SK-MEL-5 (cell line): ENCODE data around the gene SLC26A2. TPM values are rescaled to one million over a fixed set of nuclear protein-coding genes. Genes with fewer than 3 reads are reported as not detected.
"Not testable (repeated sequence)": the region's sequence is repeated elsewhere in the genome, so short reads cannot be mapped to it uniquely, and the experiment has no call there.

ENCODE experiments used
- DNase-seq: peaks from one replicate; pipeline ENCODE4 v3.0.0-alpha.2; 2016; ENCODE audit warnings: low read depth, low spot score
- in situ Hi-C: cut with HindIII; loops from 2 replicates; pipeline ENCODE4 v1.10.0; 2016; ENCODE audit warnings: low sequenced_read_pairs, high pct_unique_total_duplicates, low pct_unique_long_range_greater_than_20kb
- total RNA-seq: library from RNA; depleted of rRNA; stranded (reverse); fragments of >200 nt; shearing (Covaris generic); gene quantifications from 2 replicates; pipeline ENCODE4 v1.2.3, GENCODE V29; 2014

SLC26A2 gene
- total RNA-seq, 1 experiment from 2014 or later: 173 TPM

DNA sequence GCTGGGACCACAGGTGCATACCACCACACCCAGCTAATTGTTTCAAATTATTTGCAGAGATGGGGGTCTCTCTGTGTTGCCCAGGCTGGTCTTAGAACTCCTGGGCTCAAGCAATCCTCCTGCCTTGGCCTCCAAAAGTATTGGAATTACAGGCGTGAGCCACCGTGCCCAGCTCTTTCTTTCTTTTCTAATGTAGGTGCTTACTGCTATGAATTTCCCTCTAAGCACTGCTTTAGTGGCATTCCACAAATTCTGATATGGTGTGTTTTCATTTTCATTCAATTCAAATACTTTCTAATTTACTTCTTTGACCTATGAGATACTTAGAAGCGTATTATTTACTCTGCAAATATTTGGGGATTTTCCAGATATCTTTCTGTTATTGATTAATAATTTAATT is 54.9 kb downstream of the SLC26A2 start:
- in situ Hi-C loops: no loop called here
- DNase-seq: no peak

DNA sequence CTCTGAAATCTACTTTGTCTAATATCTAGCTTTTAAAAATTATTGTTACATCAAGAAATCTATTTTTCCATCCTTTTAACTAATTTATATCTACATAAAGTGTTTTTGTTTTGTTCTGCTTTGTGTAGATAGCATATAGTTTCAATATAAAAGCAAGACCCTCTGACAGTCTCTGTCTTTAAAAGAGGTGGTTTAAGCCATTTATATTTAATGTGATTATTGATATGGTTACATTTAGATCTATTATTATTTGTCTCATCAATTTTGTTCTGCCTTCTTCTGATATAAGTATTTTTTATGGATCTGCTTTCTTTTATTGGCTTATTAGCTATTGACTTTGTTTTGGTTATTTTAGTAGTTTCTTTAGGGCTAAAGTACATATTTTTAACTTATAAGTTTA is 56.0 kb downstream of the SLC26A2 start:
- in situ Hi-C loops: no loop called here
- DNase-seq: no peak

DNA sequence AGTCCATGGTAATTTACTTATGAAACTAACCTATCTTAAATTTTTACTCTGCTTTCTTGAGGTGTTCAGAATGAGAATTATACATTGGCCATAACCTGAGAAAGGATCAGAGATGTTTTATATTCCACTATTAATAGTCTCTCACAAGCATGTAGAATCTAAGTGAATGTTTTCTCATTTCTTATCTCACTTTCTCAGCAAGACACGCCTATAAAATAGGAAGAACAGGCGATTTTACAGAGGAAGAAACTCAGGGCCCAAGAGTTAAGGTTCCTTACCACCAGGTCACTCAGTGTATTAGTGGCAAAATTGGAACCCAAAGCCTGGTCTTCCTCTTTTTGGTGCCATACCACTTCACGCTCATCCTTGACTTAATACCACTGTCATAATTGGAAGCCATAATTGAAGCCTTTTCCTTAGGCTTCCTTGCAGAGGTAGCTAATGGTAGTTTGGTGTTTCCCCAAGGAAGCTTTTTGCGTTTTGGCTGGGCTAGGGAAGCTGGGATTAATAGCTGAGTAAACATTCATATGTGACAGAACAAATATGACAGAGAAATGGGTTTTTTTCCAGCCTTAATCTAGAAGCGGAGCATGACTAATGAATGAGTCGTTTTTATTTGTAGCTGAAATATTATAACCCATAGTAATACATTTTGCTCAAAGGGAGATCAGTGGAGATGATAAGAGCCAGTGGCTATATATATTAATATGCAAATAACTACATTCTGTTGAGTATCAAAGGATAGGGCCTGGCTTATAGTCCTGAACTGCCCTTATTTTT is 56.9 kb downstream of the SLC26A2 start:
- in situ Hi-C loops: no loop called here
- DNase-seq: no peak

DNA sequence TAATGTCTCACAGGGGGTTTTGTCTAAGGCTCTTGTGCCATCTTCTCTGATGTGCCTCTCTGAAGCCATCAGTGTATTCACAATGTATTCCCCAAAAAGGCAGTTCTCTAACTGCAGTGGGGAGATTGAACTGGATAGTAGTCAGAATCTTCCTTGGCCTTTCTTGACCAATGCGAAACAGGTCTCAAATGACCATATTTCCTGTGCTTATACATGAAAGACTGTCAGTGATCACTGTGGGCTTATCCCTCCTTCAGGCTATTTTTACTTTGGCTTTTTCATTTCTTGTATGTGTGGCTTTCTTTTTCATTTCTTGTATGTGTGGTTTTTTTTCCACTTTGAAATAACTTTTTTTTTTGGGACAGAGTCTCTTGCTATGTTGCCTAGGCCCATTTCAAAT is 59.7 kb downstream of the SLC26A2 start:
- peak; percentile 14 for DNase-seq
- in situ Hi-C loops: no loop called here

DNA sequence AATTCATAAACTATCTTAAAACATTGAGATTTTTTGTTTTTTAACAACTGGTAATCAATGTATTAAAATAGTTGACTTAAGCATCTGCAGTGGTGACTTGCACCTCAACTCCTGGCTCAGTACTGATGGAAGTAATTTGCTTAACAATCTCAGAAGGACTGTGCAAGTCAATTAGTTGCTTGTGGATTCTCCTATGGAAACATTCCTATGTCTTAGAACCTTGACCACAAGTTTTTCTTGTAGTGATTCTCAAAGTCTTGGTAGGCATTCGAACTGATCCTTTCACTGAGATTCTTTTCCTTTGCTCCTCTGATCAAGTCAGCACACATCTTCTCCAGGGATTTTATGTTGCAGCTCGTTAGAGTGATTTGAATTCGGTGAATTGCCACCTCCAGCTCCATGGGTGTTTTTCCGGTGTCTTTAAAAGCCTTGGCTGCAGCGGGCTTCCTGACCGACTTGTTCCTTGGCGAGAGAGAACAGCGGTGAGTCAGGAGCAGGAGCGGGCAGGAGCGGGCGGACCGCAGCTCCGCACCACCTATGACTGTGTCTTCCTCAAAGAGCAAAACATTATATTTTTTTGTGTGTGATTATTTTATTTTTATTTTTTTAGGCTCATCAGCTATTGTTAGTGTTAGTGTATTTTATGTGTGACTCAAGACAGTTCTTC is 61.1 kb downstream of the SLC26A2 start:
- DNase-seq: no peak
- in situ Hi-C loops: no loop called here

DNA sequence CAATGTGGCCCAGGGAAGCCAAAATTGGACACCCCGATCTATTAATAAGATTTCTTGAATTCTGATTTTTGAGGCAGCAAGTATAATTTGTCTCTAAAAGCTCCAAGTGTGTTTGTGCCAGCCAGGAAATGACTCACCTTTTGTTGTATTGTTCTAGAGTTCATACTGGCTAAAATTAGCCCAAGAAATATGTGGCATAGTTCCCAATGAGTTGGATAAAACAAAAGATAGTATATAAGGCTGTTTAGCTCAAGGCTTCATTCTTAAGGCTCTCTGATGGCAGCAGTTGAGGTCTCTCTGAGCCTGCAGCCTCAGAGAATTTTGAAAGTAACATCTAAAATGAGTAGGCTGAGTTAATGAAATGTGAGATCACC is 61.6 kb downstream of the SLC26A2 start:
- DNase-seq: peak; percentile 69
- in situ Hi-C loops: no loop called here

DNA sequence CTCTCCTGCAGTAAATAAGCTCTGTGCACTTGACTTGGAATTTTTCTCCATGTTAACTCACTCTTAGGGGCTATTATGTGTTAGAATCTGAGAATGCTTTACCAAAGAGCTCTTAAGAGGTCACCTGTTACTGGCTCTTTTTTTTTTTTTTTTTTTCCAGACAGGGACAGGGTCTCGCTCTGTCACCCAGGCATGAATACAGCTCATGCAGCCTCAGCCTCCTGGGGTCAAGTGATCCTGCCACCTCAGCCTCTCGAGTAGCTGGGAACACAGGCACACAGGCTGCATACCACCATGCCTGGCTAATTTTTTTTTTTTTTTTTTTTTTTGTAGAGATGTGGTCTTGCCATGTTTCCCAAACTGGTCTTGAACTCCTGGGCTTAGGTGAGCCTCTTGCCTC is 62.1 kb downstream of the SLC26A2 start:
- in situ Hi-C loops: no loop called here

DNA sequence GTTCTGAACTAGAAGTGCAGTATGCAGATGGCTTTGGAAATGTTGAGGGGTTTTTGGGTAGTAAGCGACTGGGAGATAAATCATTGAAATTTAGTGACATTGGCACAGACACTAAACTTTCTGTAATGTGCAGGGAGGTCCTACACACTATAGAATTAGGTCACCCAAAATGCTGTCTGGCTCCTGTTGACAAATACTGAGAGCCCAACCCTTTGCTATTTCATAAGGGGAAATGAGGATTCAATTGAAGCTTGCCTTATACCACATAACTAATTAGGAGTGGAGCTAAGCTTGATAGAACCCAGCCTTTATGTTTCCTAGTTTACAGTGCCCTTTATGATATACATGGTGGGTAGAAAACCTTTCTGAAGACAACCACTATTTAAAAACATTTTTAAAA is 62.6 kb downstream of the SLC26A2 start:
- in situ Hi-C loops: no loop called here
- no peak for DNase-seq

More for the DNA sequence above, 62.1 kb downstream of the SLC26A2 start:
- no peak for DNase-seq

DNA sequence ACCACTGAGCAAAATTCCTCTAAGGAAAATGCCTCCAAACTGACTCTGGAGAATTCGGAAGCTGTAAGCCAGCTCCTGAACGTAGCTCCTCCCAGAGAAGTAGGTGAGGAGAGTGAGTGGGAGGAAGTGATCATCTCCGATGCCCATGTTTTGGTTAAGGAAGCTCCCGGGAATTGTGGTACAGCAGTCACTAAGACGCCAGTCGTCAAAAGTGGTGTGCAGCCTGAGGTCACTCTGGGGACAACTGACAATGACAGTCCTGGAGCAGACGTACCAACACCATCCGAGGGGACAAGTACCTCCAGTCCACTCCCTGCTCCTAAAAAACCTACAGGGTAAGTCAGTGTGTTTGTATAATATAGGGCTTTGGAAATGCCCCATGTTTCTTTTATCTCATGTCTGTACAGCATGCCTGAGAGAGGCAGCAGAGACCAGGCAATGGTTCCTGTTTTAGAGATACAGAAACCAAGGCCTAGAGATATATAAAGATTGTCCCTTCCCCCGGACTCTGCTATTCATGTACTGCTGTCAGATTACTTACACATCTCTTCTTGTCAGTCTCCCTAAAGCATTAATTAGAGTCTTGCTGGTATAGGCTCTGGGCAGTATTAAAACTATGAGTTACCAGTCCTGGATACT is 63.9 kb downstream of the SLC26A2 start:
- DNase-seq: no peak

DNA sequence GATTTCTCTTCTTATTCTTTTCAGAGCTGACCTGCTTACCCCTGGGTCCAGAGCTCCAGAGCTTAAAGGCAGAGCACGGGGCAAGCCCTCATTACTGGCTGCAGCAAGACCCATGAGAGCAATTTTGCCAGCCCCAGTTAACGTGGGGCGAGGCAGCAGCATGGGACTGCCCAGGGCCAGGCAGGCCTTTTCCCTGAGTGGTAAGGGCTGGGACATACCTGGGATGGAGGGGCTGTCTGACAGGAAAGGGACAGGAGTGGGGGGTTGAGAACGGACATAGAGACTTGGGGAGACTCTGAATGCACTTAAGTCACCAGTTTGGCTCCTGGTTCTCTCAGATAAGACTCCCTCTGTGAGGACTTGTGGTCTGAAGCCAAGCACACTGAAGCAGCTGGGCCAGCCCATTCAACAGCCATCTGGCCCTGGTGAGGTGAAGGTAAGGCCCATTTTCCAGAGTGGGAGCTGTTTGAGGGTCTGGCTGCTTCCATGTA is 66.2 kb downstream of the SLC26A2 start:
- no peak for DNase-seq
- in situ Hi-C loops: no loop called here

More for the DNA sequence above, 63.9 kb downstream of the SLC26A2 start:
- in situ Hi-C loops: no loop called here

DNA sequence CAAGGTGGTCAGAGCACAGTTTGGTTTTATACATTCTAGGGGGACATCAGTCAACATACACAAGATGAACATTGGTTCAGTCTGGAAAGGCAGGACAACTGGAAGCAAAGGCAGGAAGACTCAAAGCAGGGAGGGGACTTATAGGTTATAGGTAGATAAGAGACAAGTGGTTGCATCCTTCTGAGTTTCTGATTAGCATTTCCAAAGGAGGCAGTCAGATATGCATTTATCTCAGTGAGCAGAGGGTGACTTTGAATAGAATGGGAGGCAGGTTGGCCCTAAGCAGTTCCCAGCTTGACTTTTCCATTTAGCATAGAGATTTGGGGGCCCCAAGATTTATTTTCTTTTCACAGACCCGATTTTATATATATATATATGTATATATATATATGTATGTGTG is 67.5 kb downstream of the SLC26A2 start:
- in situ Hi-C loops, DNase-seq: not testable (repeated sequence)

DNA sequence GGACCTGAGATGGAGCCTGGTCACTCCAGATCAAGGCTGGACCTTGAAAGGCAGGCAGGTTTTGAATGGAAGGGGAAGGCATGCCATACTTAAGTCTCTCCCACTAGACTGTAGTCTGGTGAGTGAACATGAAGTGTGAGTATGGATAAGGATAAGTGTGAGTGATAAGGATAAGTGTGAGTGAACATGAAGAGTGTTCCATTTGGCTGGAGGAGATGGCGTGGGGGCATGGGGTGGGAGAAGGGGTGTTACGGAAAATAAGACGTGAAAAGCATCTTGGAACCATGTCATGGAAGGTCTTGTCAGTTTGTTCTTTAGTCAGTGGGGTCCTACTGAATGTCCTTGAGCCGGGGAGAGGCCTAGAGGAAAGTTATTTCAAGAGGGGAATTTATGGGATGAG is 72.8 kb downstream of the SLC26A2 start:
- in situ Hi-C loops: no loop called here
- DNase-seq: no peak

DNA sequence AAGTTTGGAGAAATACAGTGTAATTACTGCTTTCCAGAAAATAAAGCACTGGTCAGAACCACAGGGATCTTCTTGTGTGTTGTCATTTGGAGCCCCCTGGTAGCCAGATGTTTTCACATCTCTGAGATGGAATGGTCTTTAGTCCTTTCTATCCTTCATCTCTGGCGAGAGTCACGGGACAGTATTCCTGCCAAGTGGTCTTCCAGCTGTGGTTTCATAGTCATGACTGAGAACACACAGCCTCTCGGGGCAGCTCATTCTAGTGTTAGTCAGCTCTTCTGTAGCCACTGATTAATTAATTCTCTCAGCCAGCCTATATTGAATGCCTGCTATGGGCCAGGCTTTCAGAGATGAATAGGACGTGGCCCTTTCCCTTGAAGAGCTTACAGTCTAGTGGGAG is 74.1 kb downstream of the SLC26A2 start:
- in situ Hi-C loops: no loop called here
- DNase-seq: no peak

DNA sequence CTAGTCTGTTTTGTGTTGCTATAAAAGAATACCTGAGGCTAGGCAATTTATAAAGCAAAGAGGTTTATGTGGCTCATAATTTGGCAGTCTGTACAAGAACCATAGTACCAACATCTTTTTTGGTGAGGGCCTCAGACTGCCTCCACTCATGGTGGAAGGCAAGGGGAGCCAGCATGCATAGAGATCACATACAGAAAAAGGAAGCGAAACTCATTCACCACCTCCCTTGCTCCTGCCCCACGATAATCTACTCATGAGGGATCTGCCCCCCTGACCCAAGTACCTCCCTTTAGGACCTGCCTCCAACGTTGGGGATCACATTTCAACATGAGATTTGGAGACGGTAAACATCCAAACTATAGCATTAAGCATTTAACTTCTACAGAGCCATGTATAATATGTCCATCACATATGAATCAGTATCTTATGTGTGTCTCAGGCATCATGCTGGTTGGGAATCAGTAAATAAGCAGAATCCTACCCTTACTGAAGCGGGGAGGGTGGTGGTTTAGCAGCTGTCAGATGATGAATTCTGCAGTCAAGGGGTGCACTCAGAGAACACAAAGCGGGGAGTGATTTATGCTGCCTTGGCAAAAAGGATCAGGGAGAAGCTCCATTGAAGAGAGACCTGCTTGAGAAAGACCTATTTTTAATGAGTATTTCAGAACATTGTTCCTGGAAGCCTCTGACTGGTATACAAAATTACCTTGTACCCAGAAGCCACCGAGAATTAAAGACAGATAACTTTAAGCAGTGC is 74.8 kb downstream of the SLC26A2 start:
- in situ Hi-C loops: no loop called here
- no peak for DNase-seq

DNA sequence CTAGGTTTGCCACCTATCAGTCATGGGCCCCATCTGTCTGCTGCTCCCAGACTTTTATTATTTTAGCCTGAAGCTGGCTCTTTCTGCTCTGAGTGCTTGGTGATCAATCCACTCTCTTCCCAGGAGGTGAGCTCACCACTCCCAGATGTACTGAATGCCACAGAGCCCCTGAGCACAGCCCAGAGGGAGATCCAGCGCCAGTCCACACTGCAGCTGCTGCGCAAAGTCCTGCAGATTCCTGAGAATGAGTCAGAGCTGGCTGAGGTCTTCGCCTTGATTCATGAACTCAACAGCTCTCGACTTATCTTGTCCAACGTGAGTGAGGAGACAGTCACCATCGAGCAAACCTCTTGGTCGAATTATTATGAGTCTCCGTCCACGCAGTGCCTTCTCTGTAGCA is 76.0 kb downstream of the SLC26A2 start:
- DNase-seq: no peak
- in situ Hi-C loops: no loop called here
